ENCODE measurements around the gene FCSK. TPM values are rescaled to one million over a fixed set of nuclear protein-coding genes. Genes with fewer than 3 reads are reported as not detected.

The FCSK gene
- total and polyA plus RNA-seq, 4 donors: 12.0 to 24.1 (median 14.2) TPM

- TF ChIP-seq CTCF (IDR thresholded peaks at IDR 0.05; ENCODE audit: control extremely low read depth, extremely low read depth): no peak
- no peak overlapping the region for H3K27ac ChIP-seq (ENCODE audit: low read depth in 1 of 2, low read length in 1 of 2)
Measured at GRCh38 chr16:70457446-70458166, 3.2 kb downstream of the FCSK start.

DNA sequence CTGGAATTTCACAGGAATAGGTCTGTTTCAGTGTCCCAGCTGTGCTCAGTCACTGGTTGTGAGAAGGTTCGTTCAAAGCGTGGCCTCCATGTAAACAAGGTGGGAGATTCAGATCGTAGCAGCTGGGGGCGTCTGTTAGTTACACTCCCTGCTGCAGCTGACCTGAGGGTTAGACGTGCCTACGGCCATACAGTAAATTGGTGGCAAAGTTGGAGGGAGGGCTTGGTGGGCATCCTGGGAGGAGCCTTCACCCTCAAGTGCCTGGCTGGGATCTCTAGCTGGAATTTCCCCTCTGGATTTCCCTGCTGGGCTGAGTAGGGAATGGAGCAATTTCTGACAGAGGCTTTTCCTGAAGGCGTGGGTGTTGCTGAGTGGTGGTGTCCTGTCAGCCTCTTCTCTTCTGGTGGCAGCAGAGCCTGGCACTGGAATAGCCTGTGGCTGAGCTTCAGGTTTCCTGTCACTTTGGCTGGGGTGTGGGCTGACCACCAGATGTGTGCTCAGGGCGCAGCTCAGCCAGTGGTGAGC lies 6.4 kb downstream of the FCSK start:
- peak overlapping the region in 1 of 2 donors; percentile 17 for H3K27ac ChIP-seq (ENCODE audit: low read depth in 1 of 2, low read length in 1 of 2)
- H3K4me1 ChIP-seq (ENCODE audit: control insufficient read depth in 5 of 5, insufficient read depth in 5 of 5, low read length in 5 of 5): peaks cover 0 to 10% (median 0%) of the 10 kb centered on the region in 5 donors
- H3K27me3 ChIP-seq (ENCODE audit: control insufficient read depth in 3 of 3, insufficient read depth in 3 of 3, low read length in 2 of 3): no peaks in the 10 kb centered on the region
- H3K36me3 ChIP-seq (ENCODE audit: control insufficient read depth in 4 of 4, insufficient read depth in 4 of 4, low read length in 4 of 4): peaks cover 0 to 12% (median 2%) of the 10 kb centered on the region in 4 donors
- H3K9me3 ChIP-seq (ENCODE audit: control insufficient read depth in 4 of 4, insufficient read depth in 3 of 4, low read length in 3 of 4): no peaks in the 10 kb centered on the region
- H3K4me3 ChIP-seq: no peak overlapping the region
- peak in 1 of 3 donors; percentile 26 for DNase-seq
- no peak for TF ChIP-seq CTCF (IDR thresholded peaks at IDR 0.05; ENCODE audit: control extremely low read depth, extremely low read depth)
- WGBS, 2 donors: 61 to 62% methylated on average over 8 of the region's 8 CpGs
- no peak for ATAC-seq (ENCODE audit: insufficient read depth, low FRiP score)
- H3K9ac ChIP-seq (ENCODE audit: insufficient read depth in 1 of 2, low read length in 2 of 2): no peak overlapping the region

More at GRCh38 chr16:70457446-70458166, 3.2 kb downstream of the FCSK start:
- no peaks in the 10 kb centered on the region for H3K27me3 ChIP-seq (ENCODE audit: control insufficient read depth in 3 of 3, insufficient read depth in 3 of 3, low read length in 2 of 3)
- ATAC-seq (ENCODE audit: insufficient read depth, low FRiP score): no peak
- H3K4me3 ChIP-seq: no peak overlapping the region
- DNase-seq: no peak
- peaks cover 0 to 13% (median 6%) of the 10 kb centered on the region in 5 donors for H3K4me1 ChIP-seq (ENCODE audit: control insufficient read depth in 5 of 5, insufficient read depth in 5 of 5, low read length in 5 of 5)
- H3K36me3 ChIP-seq (ENCODE audit: control insufficient read depth in 4 of 4, insufficient read depth in 4 of 4, low read length in 4 of 4): peaks cover 0 to 2% (median 0%) of the 10 kb centered on the region in 4 donors
- 95 to 96% methylated on average over 5 of the region's 5 CpGs for WGBS, 2 donors
- H3K9me3 ChIP-seq (ENCODE audit: control insufficient read depth in 4 of 4, insufficient read depth in 3 of 4, low read length in 3 of 4): no peaks in the 10 kb centered on the region
- no peak overlapping the region for H3K9ac ChIP-seq (ENCODE audit: insufficient read depth in 1 of 2, low read length in 2 of 2)

DNA sequence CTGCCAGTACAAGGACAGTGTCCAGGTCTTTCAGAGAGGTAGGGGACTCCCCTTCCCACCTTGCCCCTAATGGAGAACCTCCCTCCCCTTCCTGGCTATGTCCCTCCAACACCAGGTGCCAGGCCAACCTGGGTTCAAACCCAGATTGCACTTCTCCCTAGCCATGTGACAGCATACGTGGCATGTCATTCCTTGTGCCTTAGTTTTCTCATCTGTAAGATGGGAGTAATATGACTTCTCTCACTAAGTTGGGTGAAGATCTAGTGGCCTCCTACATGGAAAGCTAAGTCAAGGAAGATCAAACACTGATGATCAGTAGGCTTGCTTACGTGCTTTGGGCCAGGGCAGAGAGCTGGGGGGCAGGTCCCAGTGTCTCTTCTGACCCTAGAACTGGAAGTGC lies 8.8 kb downstream of the FCSK start:
- Histone ChIP-seq H3K36me3 (ENCODE audit: control insufficient read depth in 4 of 4, insufficient read depth in 4 of 4, low read length in 4 of 4) (peaks cover 0 to 20% (median 2%) of the 10 kb centered on the region in 4 donors), H3K9me3 (ENCODE audit: control insufficient read depth in 4 of 4, insufficient read depth in 3 of 4, low read length in 3 of 4) (no peaks in the 10 kb centered on the region), H3K9ac (ENCODE audit: insufficient read depth in 1 of 2, low read length in 2 of 2) (no peak overlapping the region), H3K27me3 (ENCODE audit: control insufficient read depth in 3 of 3, insufficient read depth in 3 of 3, low read length in 2 of 3) (no peaks in the 10 kb centered on the region), H3K4me1 (ENCODE audit: control insufficient read depth in 5 of 5, insufficient read depth in 5 of 5, low read length in 5 of 5) (peaks cover 0 to 10% (median 0%) of the 10 kb centered on the region in 5 donors), H3K4me3 (no peak overlapping the region), H3K27ac (ENCODE audit: low read depth in 1 of 2, low read length in 1 of 2) (no peak overlapping the region)
- ATAC-seq (ENCODE audit: insufficient read depth, low FRiP score) (no peak), DNase-seq (no peak)
- TF ChIP-seq CTCF (IDR thresholded peaks at IDR 0.05; ENCODE audit: control extremely low read depth, extremely low read depth): no peak
- WGBS, 2 donors: 97 to 98% methylated on average over 2 of the region's 2 CpGs
